ENCODE data around the gene EIF4G3. TPM values are rescaled to one million over a fixed set of nuclear protein-coding genes. Genes with fewer than 3 reads are reported as not detected.

Gene EIF4G3
- total and polyA plus RNA-seq, 2 donors (not counting 3 experiments of a cell fraction or from before 2014, with no cell fraction given): 40.7 to 78.5 TPM

- H3K4me2 ChIP-seq (ENCODE audit: insufficient read depth, low read length): no peak overlapping the region
- no peaks in the 10 kb centered on the region for H3K27me3 ChIP-seq (ENCODE audit: control insufficient read depth in 2 of 2, insufficient read depth in 2 of 2, low read length in 2 of 2)
- FAIRE-seq (no peak), DNase-seq (ENCODE audit: low read depth, low spot score) (no peak)
- H3K4me1 ChIP-seq (ENCODE audit: control insufficient read depth, extremely low read depth, insufficient read depth, low read length): no peaks in the 10 kb centered on the region
- peaks cover 90% of the 10 kb centered on the region for H3K79me2 ChIP-seq (ENCODE audit: control insufficient read depth, insufficient read depth, low read length)
- peaks cover 2% of the 10 kb centered on the region for H4K20me1 ChIP-seq (replicated peaks; ENCODE audit: control insufficient read depth, extremely low read depth, insufficient read depth, low read length)
- ChIA-PET CTCF (interaction anchor here (1.2 kb wide), 1 partner anchor 61 kb away, joined by 3 read pairs; no protein-coding TSS in a partner anchor), POLR2A (no interaction called here)
- no peak overlapping the region for H3K9ac ChIP-seq (replicated peaks; ENCODE audit: extremely low read depth, insufficient read depth, low read length)
- no peaks in the 10 kb centered on the region for H3K9me3 ChIP-seq (replicated peaks; ENCODE audit: control insufficient read depth, insufficient read depth, low read length)
- no peak overlapping the region for H2AFZ ChIP-seq (ENCODE audit: low read depth, low read length)
- no TSS peak for BruUV-seq (replicated peaks)
- no peak overlapping the region for H3K4me3 ChIP-seq (replicated peaks in 1 of 3; ENCODE audit: insufficient read depth in 1 of 3, low read depth in 1 of 3, low read length in 3 of 3)
- H3K9me1 ChIP-seq (replicated peaks; ENCODE audit: control insufficient read depth, extremely low read depth, insufficient read depth, low read length): no peaks in the 10 kb centered on the region
- TF ChIP-seq FOS (IDR thresholded peaks at IDR 0.05; ENCODE audit: borderline replicate concordance, insufficient read depth, low read length): no peak
- no peak for TF ChIP-seq CTCF (IDR thresholded peaks at IDR 0.05; ENCODE audit: extremely low read depth in 1 of 2, insufficient read depth in 1 of 2, low read depth in 1 of 2, low read length in 2 of 2)
- no peak for TF ChIP-seq POLR2A (IDR thresholded peaks at IDR 0.05; ENCODE audit: low read depth, low read length)
- no peak for TF ChIP-seq MYC (IDR thresholded peaks at IDR 0.05; ENCODE audit: low read depth, low read length)
- TF ChIP-seq GATA2 (IDR thresholded peaks at IDR 0.05; ENCODE audit: insufficient read depth, insufficient read length, low read depth, low read length): no peak
- TF ChIP-seq JUN (IDR thresholded peaks at IDR 0.05; ENCODE audit: borderline replicate concordance, insufficient read depth, insufficient read length, low read depth): no peak
- TF ChIP-seq EZH2 (IDR thresholded peaks at IDR 0.05; ENCODE audit: borderline replicate concordance, low read depth, low read length, severe bottlenecking): no peak
- no peak for TF ChIP-seq POLR2AphosphoS5 (IDR thresholded peaks at IDR 0.05; ENCODE audit: insufficient read depth, low read depth, low read length)
- TF ChIP-seq MAX (IDR thresholded peaks at IDR 0.05; ENCODE audit: insufficient read depth, insufficient read length): no peak
- intact Hi-C loops (cut with micrococcal nuclease): no loop called here
- dilution Hi-C loops (cut with MboI; ENCODE audit: extremely low pct_ligation_motif_present, low sequenced_read_pairs): no loop called here
- peaks cover 0 to 7% of the 10 kb centered on the region in 2 experiments for H3K36me3 ChIP-seq (ENCODE audit: control insufficient read depth in 2 of 2, extremely low read depth in 1 of 2, insufficient read depth in 2 of 2, low read length in 2 of 2)
- no peak overlapping the region for H3K27ac ChIP-seq (ENCODE audit: insufficient read depth, low read depth, low read length)
These were observed 8.3 kb downstream of the EIF4G3 start for GRCh38 chr1:21168444-21168843.

All from endothelial cell of umbilical vein (primary cell).